ENCODE results near the gene HAUS3.

DNA sequence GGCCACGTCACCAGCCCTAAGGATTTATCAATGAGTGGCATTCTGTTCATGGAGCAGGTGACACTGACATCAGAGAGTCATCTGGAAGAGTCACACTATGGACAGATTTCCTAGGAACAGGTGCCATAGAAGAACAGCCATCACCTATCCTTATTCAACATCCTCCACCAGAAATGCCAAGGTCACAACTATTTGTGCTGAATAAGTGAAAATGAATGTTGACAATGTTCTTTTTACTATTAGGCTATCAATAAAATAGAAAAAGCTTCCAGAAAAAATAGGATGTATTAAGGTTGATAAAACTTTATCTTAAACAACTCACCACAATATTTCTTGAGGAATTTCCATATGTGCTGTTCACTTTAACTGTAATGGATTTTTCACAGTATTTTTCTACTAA, 62.9 kb downstream of the HAUS3 start:
- TF ChIP-seq ZNF274 (IDR thresholded peaks at IDR 0.05; ENCODE audit: low read depth, low read length) (no peak), SUZ12 (IDR thresholded peaks at IDR 0.05; ENCODE audit: extremely low read depth, insufficient read depth, insufficient read length) (no peak)

Data from NT2/D1 (cell line).